LNCaP clone FGC (cell line): ENCODE results near the gene CDC14A.

Source experiments
- DNase-seq: peaks from one replicate; pipeline ENCODE4 v3.0.0-alpha.2; 2011; ENCODE audit warnings: low read depth
- H3K4me3 ChIP-seq: 2 replicates; pipeline ENCODE4 v1.5.1; 2011; ENCODE audit warnings: mild to moderate bottlenecking, low read depth, low read length, control low read depth
- TF ChIP-seq, protein P1 (sequence below): IDR thresholded peaks from 2 replicates; pipeline ENCODE4 v1.5.1; 2012; ENCODE audit warnings: mild to moderate bottlenecking; ENCODE audit not compliant: control insufficient read depth, insufficient read depth; ENCODE audit errors: extremely low read depth

Gene CDC14A

DNA sequence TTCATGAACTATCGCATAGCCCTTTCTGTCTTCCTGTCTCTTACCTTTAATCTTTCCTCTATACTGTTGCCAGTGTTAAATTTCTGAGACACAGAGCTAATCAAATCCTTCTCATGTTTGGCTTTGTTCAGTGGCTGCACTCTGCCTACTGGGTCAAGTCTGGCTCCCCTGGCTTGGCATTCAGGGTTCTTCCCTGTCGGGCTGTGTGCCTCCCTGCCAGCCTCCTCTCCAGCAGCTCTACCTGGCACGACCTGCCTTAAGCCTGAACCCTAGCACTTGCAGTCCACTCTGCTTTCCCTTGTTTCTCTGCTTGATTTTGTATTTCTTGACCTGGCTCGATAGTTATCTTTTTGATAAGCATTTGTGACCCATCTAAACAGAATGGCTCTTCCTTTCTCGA, 159.5 kb downstream of the CDC14A start:
- no peak overlapping the region for H3K4me3 ChIP-seq
- TF ChIP-seq, protein P1, sequence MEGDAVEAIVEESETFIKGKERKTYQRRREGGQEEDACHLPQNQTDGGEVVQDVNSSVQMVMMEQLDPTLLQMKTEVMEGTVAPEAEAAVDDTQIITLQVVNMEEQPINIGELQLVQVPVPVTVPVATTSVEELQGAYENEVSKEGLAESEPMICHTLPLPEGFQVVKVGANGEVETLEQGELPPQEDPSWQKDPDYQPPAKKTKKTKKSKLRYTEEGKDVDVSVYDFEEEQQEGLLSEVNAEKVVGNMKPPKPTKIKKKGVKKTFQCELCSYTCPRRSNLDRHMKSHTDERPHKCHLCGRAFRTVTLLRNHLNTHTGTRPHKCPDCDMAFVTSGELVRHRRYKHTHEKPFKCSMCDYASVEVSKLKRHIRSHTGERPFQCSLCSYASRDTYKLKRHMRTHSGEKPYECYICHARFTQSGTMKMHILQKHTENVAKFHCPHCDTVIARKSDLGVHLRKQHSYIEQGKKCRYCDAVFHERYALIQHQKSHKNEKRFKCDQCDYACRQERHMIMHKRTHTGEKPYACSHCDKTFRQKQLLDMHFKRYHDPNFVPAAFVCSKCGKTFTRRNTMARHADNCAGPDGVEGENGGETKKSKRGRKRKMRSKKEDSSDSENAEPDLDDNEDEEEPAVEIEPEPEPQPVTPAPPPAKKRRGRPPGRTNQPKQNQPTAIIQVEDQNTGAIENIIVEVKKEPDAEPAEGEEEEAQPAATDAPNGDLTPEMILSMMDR = no peak
- DNase-seq = no peak

DNA sequence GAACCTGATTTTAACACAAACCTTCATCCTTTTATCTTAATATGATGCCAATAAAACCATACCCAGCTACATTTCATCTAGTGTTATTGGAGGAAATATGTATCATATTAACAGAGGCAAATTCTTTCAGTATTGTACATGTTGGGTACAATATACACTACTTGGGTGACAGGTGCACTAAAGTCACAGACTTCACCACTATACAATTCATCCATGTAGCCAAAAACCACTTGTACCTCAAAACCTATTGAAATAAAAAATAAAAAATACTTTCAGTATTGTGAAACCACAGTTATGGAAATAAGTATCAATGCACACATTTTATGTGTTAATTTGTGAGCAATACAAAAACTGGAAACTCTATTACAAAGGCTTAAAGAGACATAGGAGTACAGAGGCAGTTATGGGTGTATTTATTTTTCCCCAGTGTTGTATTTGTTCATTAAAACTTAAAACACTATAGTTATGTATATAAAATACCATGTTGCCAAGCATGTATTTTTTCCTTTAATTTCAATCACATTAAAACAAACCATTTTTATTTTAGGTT, 160.6 kb downstream of the CDC14A start:
- TF ChIP-seq, protein P1 = no peak
- no peak for DNase-seq
- no peak overlapping the region for H3K4me3 ChIP-seq

DNA sequence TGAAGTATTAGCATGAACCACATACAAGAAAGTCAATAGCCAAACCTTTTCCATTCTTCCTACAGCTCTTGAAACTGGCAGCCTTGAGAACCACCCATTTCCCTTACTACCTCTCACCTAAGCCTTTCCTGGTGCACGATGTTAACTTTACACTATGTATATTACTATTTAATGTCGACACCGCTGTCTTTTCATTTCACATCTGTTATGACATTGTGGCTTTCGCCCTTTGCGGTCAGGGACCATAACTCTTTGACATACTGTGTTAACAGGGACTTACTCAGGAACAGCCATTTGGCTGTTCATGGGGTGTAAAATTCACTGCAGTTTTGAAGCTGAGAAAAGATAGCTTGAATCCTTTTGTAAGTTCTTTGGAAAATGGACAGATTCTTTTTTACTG, 164.6 kb downstream of the CDC14A start:
- TF ChIP-seq, protein P1 = no peak
- H3K4me3 ChIP-seq = no peak overlapping the region
- DNase-seq = no peak

DNA sequence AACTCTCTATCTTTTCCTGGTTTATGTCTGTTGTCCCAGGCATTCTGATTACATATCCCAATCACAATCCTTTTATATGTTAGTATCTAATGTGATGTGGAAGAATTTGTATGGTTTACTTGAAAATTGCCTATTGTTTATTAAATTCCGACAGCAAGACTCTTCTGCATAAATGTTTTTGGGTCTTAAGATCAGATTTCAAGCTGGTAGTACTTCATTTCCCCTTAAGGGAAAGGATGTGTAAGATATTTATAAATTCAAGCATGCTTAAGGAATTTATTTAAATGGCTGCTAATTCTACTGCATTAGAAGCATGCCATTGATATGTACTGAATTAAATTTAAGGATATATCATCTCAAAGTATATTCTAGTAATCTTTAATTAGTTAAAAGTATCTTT, 165.2 kb downstream of the CDC14A start:
- no peak for DNase-seq
- no peak overlapping the region for H3K4me3 ChIP-seq
- TF ChIP-seq, protein P1 = no peak

DNA sequence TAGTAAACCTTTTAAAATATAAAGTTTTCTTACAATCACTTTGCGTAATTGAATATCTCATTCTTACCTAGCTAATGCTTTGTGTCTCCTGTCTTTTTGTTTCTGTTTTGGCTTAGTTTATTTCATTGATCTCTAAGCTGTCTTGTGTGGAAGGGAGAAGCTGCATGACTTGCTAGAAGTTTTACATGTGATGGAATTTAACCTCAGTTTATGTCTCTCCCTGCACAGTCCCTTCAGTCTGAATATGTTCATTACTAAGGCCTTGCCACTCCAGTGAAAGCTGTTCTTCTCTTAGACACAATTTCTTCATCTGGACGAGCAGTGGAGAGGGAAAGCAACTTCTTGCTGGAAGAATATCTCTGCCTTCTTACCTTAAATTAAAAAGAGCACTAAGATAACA, 165.7 kb downstream of the CDC14A start:
- no peak for DNase-seq
- H3K4me3 ChIP-seq = no peak overlapping the region
- TF ChIP-seq, protein P1 = no peak

DNA sequence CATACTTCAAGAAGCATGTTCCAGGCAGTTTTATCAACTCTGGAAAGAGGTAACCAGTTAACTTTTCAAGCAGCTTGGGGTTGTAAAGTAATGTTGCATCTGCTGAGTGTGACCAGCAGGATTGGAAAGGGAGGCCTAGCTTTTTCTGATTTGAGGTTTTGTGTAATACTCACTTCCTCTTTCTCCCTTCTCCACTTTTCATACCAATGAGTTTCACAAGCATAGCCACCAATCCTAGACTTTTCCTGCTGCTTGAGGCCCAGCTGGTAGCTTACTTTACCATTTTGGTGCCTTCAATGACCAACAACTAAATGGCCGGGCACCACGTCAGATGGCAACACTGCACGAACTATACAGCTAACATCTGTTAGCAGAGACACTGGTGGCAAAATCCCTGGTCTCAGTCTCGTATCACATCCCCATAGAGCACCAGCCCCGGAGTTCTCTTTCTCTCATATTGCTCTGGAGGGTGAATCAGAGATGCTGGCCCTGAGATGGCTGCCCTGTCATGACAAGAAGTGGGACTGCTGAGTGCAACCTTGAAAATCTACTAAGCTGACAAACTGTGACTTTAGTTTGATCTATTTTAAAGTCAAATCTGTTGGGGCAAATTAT, 170.8 kb downstream of the CDC14A start:
- no peak for DNase-seq
- no peak overlapping the region for H3K4me3 ChIP-seq
- TF ChIP-seq, protein P1 = no peak

DNA sequence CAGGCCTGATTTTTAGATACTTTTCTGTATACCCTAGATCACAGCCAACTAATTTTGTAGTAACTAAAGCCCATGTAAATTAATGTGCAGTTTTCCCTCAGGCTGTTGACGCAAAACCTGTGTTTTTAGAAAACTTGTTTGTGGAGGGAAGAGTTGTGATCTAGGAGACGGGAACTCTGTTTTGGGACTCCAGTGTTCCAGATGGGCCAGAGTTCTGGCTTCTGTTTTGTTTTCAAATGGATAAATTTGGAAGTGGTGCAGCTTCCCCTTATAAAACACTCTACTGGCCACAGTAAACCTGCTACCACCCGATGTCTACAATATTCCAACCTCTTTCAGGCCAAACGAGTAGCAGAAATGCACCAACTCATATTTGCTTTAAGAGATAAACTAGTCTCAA, 172.0 kb downstream of the CDC14A start:
- no peak for DNase-seq
- no peak overlapping the region for H3K4me3 ChIP-seq
- TF ChIP-seq, protein P1 = no peak
